Skeletal muscle tissue (tissue), 4 donors: Measurements from ENCODE around the gene S100A11. TPM values are rescaled to one million over a fixed set of nuclear protein-coding genes. Genes with fewer than 3 reads are reported as not detected.

Experiments
- H3K27ac ChIP-seq: one replicate; pipeline ENCODE4 v1.7.0; 2013; ENCODE audit warnings: mild to moderate bottlenecking, low read depth, low read length, inconsistent platforms
- H3K27me3 ChIP-seq, 3 donors: one replicate each; pipeline ENCODE4 v1.7.0; 2013; ENCODE audit warnings: low read length in 3 of 3; ENCODE audit not compliant: control insufficient read depth in 3 of 3, insufficient read depth in 3 of 3
- H3K36me3 ChIP-seq, 3 donors: one replicate each; pipeline ENCODE4 v1.7.0; 2013; ENCODE audit warnings: low read length in 3 of 3; ENCODE audit not compliant: control insufficient read depth in 3 of 3, insufficient read depth in 3 of 3
- H3K4me1 ChIP-seq, 3 donors: one replicate each; pipeline ENCODE4 v1.7.0; 2013; ENCODE audit warnings: low read length in 3 of 3, mild to moderate bottlenecking in 3 of 3; ENCODE audit not compliant: control insufficient read depth in 3 of 3, insufficient read depth in 3 of 3
- H3K4me3 ChIP-seq, 3 donors: one replicate each; pipeline ENCODE4 v1.7.0; 2013; ENCODE audit warnings: low read length in 3 of 3
- H3K9ac ChIP-seq, 3 donors: one replicate each; pipeline ENCODE4 v1.7.0; 2013; ENCODE audit warnings: low read length in 3 of 3, mild to moderate bottlenecking in 3 of 3, moderate library complexity in 2 of 3, low read depth in 1 of 3
- H3K9me3 ChIP-seq, 3 donors: one replicate each; pipeline ENCODE4 v1.7.0; 2013; ENCODE audit warnings: low read length in 3 of 3; ENCODE audit not compliant: control insufficient read depth in 3 of 3
- total RNA-seq: library from RNA; depleted of rRNA; stranded (reverse); fragments of >200 nt; gene quantifications from one replicate; pipeline ENCODE4 v1.2.3, GENCODE V29; 2014
- donor health status: Osteomylitis.

The S100A11 gene
- total RNA-seq, 1 donor from 2014 or later, result 10.4 TPM

DNA sequence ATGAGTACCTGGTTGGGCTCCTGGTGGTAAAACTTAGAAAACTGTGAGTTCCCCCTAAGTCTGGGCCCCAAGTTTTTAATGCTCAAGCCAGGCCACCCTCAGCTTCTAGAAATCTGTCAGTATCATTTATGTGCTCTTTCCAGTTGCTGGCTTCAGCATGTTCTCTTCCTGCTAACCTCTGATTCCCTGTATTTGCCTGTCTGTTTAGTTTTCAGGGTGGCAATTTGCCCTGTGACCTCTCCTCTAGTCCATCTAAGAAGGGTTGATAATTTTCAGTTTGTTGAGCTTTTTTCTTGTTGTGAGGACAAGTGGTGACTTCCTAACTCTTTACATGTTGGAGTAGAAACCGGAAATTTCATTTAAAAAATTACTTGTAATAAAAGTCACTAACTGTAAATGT, 27.1 kb downstream of the S100A11 start:
- no peak overlapping the region for H3K9ac ChIP-seq
- H3K4me3 ChIP-seq, result no peak overlapping the region
- H3K4me1 ChIP-seq, result no peaks in the 10 kb centered on the region
- no peaks in the 10 kb centered on the region for H3K36me3 ChIP-seq
- no peak overlapping the region for H3K27ac ChIP-seq
- H3K9me3 ChIP-seq, result no peaks in the 10 kb centered on the region
- H3K27me3 ChIP-seq, result peaks cover 0 to 11% (median 3%) of the 10 kb centered on the region in 3 donors

DNA sequence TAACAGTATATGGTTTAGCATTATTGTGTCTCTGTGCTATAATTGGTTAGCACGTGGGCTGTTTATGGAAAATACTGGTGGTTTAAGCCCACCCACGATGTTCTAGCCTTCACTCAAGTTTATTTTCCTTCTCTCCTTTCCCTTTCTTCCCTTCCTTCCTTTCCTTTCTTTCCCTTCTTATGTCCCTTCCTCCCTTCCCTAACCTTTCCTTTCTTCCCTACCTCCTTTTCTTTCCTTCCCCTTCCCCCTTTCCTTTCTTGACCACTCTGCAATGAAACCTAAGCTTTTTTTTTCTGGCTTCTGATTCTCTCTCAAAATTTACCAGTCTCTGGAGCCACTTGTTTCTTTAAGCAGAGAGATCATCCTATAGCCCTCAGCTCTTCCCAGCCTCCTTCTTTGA, 29.8 kb downstream of the S100A11 start:
- no peak overlapping the region for H3K27ac ChIP-seq

DNA sequence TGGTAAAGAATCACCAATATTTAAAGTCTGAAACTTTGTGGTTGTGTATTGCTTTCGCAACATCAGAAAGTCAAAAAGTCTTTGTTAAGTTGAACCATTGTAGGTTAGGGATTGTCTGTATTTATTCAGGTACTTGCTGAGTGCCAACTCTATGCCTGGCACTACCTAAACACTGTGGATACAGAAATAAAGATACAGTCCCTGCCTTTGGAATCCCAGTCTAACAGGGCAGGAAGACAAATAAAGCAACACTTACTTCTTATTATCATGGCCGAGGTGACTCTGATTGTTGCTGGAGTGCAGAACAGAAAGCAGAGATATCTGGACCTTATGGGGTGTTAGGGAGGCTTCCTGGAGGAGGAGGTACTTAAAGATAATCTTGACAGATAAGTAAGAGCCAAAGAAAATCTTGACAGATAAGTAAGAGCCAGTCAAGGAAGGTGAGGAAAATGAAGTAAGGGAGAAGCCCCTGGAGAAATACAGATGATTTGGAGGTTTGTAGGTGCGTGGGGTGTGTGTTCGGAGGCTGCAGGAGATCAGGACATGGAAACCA, 31.4 kb downstream of the S100A11 start:
- H3K27me3 ChIP-seq, result peaks cover 7 to 10% (median 7%) of the 10 kb centered on the region in 3 donors
- H3K9ac ChIP-seq, result no peak overlapping the region
- no peak overlapping the region for H3K27ac ChIP-seq
- no peak overlapping the region for H3K4me3 ChIP-seq
- no peaks in the 10 kb centered on the region for H3K9me3 ChIP-seq
- H3K36me3 ChIP-seq, result no peaks in the 10 kb centered on the region
- peaks cover 2 to 7% (median 2%) of the 10 kb centered on the region in 3 donors for H3K4me1 ChIP-seq

More for the DNA sequence above, 29.8 kb downstream of the S100A11 start:
- H3K4me3 ChIP-seq, result no peak overlapping the region
- H3K27me3 ChIP-seq, result peaks cover 7 to 11% (median 10%) of the 10 kb centered on the region in 3 donors
- no peaks in the 10 kb centered on the region for H3K4me1 ChIP-seq
- no peak overlapping the region for H3K9ac ChIP-seq
- no peaks in the 10 kb centered on the region for H3K9me3 ChIP-seq
- H3K36me3 ChIP-seq, result no peaks in the 10 kb centered on the region

DNA sequence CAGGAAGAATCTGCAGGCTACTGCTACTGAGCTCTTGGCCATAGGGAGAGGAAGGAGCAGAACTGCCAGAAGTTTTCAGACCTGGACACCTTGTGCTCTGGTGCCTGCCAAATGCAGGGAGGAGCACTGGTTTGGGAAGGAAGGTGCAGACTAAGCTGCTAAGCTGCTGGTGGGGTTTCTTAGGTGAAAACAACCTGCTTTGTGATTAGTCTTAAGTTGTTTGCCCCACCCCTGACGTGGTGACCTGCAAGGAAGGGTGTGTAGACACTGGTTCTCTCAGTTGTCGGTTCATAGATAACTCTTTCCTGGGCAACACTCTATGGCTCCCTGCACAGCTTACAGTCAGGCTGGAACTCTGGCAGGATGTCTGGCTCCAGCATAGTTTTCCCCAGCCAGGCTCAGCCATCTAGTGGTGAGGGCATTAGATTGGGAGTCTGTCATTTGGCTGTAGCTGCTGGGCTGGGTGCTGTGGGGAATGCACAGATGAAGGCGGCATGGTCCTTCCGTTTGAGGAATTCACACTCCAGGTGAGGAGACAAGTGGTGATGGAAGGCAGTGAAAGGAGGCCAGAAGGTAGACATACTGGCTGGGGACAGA, 32.9 kb downstream of the S100A11 start:
- H3K27ac ChIP-seq, result no peak overlapping the region
- H3K27me3 ChIP-seq, result peaks cover 7 to 13% (median 7%) of the 10 kb centered on the region in 3 donors
- H3K36me3 ChIP-seq, result no peaks in the 10 kb centered on the region
- no peaks in the 10 kb centered on the region for H3K9me3 ChIP-seq
- peaks cover 2 to 7% (median 2%) of the 10 kb centered on the region in 3 donors for H3K4me1 ChIP-seq
- H3K4me3 ChIP-seq, result no peak overlapping the region
- no peak overlapping the region for H3K9ac ChIP-seq

DNA sequence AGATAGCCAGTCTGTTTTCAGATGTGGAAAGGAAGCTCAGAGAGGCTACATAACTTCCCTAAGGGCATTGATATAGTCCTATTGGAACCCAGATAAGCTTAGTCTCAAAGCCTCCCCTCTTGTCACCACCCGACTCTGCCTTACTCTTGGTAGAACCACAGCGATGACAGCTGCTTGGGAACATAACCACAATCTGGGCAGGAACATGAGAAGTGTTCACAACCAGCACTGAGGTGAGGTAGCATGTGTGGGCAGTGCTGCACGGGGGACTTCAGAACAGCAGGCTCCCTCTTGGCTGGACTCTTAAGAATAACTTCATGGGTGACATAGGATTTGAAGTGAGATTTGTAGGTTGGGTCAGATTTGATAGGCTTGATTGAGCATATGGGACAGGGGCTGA, 33.8 kb downstream of the S100A11 start:
- no peak overlapping the region for H3K27ac ChIP-seq

DNA sequence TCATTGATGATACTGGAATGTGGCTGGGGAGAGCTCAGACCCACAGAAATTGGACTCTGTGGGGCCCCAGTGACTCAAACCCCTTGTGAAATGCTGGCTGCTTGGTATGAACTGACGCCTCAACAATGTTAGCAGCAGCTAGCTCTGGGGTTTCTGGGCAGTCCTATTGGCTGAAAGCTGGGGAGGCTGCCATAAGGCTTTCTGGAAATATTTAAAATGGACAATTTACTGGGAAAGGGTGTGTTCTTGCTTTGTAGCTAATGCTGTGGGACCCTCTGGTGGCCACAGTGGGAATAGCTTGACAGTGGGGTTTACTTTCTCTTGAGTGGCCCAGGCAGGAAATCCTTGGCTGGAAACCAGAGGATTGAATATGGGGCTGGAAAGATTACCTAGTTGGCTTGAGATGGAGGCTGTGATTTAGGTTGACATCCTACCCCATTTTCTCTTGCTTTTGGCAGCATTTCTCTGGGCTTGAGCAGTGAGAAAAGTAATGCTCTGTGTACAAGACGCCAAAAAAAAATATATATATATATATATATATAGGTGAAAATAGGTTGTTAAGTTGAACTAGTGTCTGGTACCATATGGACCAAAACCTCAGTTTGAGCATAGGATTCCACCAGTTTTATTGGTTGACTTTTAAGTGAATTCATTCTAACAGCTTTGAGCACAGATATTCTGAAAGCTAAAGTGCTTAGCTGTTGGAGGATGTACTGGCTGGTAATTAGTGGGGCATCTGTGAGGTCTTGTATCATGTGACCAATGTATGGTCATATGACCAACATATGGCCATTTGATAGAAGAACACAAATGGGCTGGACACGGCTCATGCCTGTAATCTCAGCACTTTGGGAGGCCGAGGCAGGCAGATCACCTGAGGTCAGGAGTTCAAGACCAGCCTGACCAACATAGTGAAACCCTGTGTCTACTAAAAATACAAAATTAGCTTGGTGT, 34.9 kb downstream of the S100A11 start:
- no peaks in the 10 kb centered on the region for H3K9me3 ChIP-seq
- peak overlapping the region in 1 of 3 donors; percentile 54 for H3K9ac ChIP-seq
- peaks cover 2 to 7% (median 2%) of the 10 kb centered on the region in 3 donors for H3K4me1 ChIP-seq
- peaks cover 7 to 13% (median 7%) of the 10 kb centered on the region in 3 donors for H3K27me3 ChIP-seq
- H3K4me3 ChIP-seq, result no peak overlapping the region
- no peaks in the 10 kb centered on the region for H3K36me3 ChIP-seq
- H3K27ac ChIP-seq, result peak overlapping the region; percentile 75

More for the DNA sequence above, 33.8 kb downstream of the S100A11 start:
- H3K9me3 ChIP-seq, result no peaks in the 10 kb centered on the region
- H3K27me3 ChIP-seq, result peaks cover 7 to 13% (median 7%) of the 10 kb centered on the region in 3 donors
- H3K4me1 ChIP-seq, result peaks cover 2 to 7% (median 2%) of the 10 kb centered on the region in 3 donors
- H3K4me3 ChIP-seq, result no peak overlapping the region
- no peak overlapping the region for H3K9ac ChIP-seq
- no peaks in the 10 kb centered on the region for H3K36me3 ChIP-seq

DNA sequence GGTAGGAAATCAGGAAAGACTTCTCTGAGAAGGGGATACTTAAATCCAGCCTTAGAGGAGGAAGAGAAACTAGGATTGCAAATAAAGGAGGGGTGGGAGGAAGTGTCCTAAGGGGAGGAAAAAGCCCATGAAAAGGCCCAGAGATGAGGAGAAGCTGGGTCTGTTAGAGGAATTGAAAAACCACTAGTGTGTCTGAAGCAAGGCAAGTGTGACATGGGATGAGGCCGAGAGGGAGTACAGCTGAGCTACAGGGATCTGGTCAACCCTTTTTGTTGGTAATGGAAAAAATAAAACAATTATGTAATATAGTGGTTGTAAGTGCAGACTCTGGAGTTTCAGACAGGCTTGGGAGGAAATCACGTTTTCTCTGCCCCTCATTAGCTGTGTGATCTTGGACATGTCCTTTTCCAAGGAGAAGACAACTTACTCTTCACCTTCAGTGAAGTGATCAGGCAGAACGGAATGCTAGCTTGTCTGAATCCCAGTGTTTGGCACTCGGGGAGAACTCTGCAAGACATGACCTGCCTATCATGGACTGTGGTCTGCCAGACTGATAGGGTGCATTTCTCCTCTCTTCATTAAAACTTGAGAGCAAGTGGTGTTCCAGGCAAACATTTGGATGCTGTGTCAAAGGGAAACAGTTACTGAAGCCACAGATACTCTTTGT, 35.7 kb downstream of the S100A11 start:
- H3K4me1 ChIP-seq, result peaks cover 2 to 7% (median 2%) of the 10 kb centered on the region in 3 donors
- no peaks in the 10 kb centered on the region for H3K9me3 ChIP-seq
- no peaks in the 10 kb centered on the region for H3K36me3 ChIP-seq
- H3K9ac ChIP-seq, result peak overlapping the region in 1 of 3 donors; percentile 54
- H3K27ac ChIP-seq, result peak overlapping the region; percentile 75
- no peak overlapping the region for H3K4me3 ChIP-seq
- H3K27me3 ChIP-seq, result peaks cover 7% of the 10 kb centered on the region in 3 donors

DNA sequence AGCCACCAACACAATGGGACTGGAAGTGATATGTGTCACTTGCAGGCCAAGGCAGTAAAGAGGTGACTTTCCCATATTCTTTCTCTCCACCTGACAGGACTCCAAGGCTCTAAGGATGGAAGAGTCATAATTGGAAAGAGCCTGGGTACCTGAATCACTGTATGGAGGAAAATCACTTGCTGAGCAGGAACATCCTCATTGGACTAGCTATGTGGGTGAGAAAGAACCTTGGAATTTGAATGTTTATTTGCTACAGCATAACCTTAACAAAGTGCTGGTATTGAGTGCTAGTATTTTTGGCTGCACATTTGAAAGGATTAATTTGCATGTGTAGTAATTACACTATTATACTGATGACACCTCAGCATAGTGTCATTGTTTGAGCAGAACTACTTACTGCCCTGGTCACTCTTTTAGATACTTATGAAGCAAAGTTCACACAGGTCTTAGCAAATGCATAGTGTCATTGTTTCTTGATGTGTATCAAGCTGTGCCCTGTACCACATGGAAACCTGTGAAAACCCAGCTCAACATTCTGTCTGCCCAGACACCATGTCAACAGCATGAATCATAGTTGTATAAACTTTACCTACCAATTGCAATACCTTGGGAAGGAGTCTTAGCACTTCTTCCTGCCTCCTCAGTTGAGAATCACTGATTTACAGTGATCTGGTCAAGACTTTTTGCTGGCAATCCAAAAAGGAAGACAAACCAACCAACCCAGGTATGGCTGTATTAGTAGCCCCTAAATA, 38.0 kb downstream of the S100A11 start:
- peaks cover 3 to 8% (median 4%) of the 10 kb centered on the region in 3 donors for H3K27me3 ChIP-seq
- no peak overlapping the region for H3K27ac ChIP-seq

DNA sequence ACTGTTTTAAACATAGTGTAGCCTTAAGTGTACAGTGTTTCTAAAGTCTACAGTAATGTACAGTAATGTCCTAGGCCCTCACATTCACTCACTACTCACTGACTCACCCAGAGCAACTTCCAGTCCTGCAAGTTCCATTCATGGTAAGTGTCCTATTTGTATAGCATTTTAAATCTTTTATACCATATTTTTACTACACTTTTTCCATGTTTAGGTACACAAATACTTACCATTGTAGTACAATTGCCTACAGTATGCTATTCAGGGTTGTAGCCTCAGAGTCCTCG, 39.6 kb downstream of the S100A11 start:
- peaks cover 13 to 23% (median 14%) of the 10 kb centered on the region in 3 donors for H3K4me1 ChIP-seq
- H3K9ac ChIP-seq, result no peak overlapping the region
- no peak overlapping the region for H3K4me3 ChIP-seq
- H3K27ac ChIP-seq, result no peak overlapping the region
- no peaks in the 10 kb centered on the region for H3K9me3 ChIP-seq
- H3K27me3 ChIP-seq, result peaks cover 0 to 17% (median 3%) of the 10 kb centered on the region in 3 donors
- no peaks in the 10 kb centered on the region for H3K36me3 ChIP-seq

More for the DNA sequence above, 38.0 kb downstream of the S100A11 start:
- H3K36me3 ChIP-seq, result no peaks in the 10 kb centered on the region
- H3K4me3 ChIP-seq, result no peak overlapping the region
- peaks cover 2 to 13% (median 8%) of the 10 kb centered on the region in 3 donors for H3K4me1 ChIP-seq
- no peaks in the 10 kb centered on the region for H3K9me3 ChIP-seq
- no peak overlapping the region for H3K9ac ChIP-seq
